HL-60 (cell line): ENCODE measurements around the gene PLAU.

ENCODE experiments used
- CTCF ChIP-seq: IDR thresholded peaks from one replicate; pipeline ENCODE4 v1.5.1; 2011; ENCODE audit warnings: low read length, control low read depth, inconsistent platforms; ENCODE audit not compliant: insufficient read depth
- REST ChIP-seq: IDR thresholded peaks from 2 replicates; pipeline ENCODE4 v1.6.1; 2012; ENCODE audit warnings: low read depth; ENCODE audit not compliant: insufficient replicate concordance

GRCh38 chr10:73911553-73912004, 647 bp downstream of the PLAU start:
- TF ChIP-seq CTCF (no peak), REST (no peak)
